H1 (cell line): ENCODE measurements around the gene ABHD16A. TPM values are rescaled to one million over a fixed set of nuclear protein-coding genes. Genes with fewer than 3 reads are reported as not detected.

Experiments used
- CTCF ChIA-PET: fragments of 300-600 bp; sonication (Branson Sonifier 250); formaldehyde crosslinking; loops from one replicate; lab custom pipeline; 2021; ENCODE audit not compliant: partially characterized antibody; lab: Charles Lee
- POLR2A ChIA-PET: fragments of 300-600 bp; sonication (Branson Sonifier 250); formaldehyde crosslinking; loops from one replicate; lab custom pipeline; 2021; ENCODE audit warnings: inconsistent platforms; ENCODE audit not compliant: partially characterized antibody; lab: Charles Lee
- DNase-seq, 2 experiments: peaks; one replicate each; pipeline versions ENCODE4 v3.0.0 to v3.0.0-alpha.2; 2010 to 2022; ENCODE audit warnings: low spot score in 2 of 2, low read depth in 1 of 2, mixed read lengths in 1 of 2
- FAIRE-seq: peaks from 2 replicates; lab custom pipeline; 2011; peaks lifted over from hg19 to GRCh38; lab: Jason Lieb, UNC
- H2AFZ ChIP-seq: 2 replicates; pipeline ENCODE4 v1.8.1; 2012; ENCODE audit warnings: low read length, inconsistent platforms
- H2AK5ac ChIP-seq: 2 replicates; pipeline ENCODE4 v1.6.1; 2013; ENCODE audit warnings: low read depth, low read length
- H2BK120ac ChIP-seq: replicated peaks from 2 replicates; pipeline ENCODE3; 2013; ENCODE audit warnings: low read depth, low read length, inconsistent platforms
- H2BK12ac ChIP-seq: 2 replicates; pipeline ENCODE4 v1.6.1; 2013; ENCODE audit warnings: low read depth, low read length
- H2BK15ac ChIP-seq: 2 replicates; pipeline ENCODE4 v1.6.1; 2013; ENCODE audit warnings: low read length
- H2BK20ac ChIP-seq: 2 replicates; pipeline ENCODE4 v1.6.1; 2013; ENCODE audit warnings: low read length
- H2BK5ac ChIP-seq: 2 replicates; pipeline ENCODE4 v1.6.1; 2013; ENCODE audit warnings: low read depth, low read length
- H3K14ac ChIP-seq: 2 replicates; pipeline ENCODE4 v1.6.1; 2013; ENCODE audit warnings: inconsistent platforms; ENCODE audit not compliant: insufficient read length
- H3K18ac ChIP-seq: 2 replicates; pipeline ENCODE4 v1.6.1; 2013; ENCODE audit warnings: low read length; ENCODE audit errors: extremely low read depth
- H3K23ac ChIP-seq: 2 replicates; pipeline ENCODE4 v1.6.1; 2013; ENCODE audit warnings: inconsistent platforms; ENCODE audit not compliant: insufficient read length
- H3K23me2 ChIP-seq: 2 replicates; pipeline ENCODE4 v1.6.1; 2013; ENCODE audit warnings: low read depth, low read length
- H3K27ac ChIP-seq: 2 replicates; pipeline ENCODE4 v1.6.1; 2011; ENCODE audit warnings: low read depth, low read length, inconsistent platforms
- H3K27me3 ChIP-seq, 4 experiments: replicated peaks in 1 of 4; 1 replicate in 1 of 4; 2 replicates in 3 of 4; pipeline versions ENCODE4 v1.6.1 to v1.8.1; 2011 to 2013; ENCODE audit warnings: low read length in 3 of 4, mild to moderate bottlenecking in 3 of 4, inconsistent platforms in 2 of 4, mixed read lengths in 2 of 4, moderate library complexity in 1 of 4; ENCODE audit not compliant: control insufficient read depth in 3 of 4, insufficient read depth in 3 of 4; ENCODE audit errors: extremely low read depth in 1 of 4
- H3K36me3 ChIP-seq, 4 experiments: 2 replicates each; pipeline versions ENCODE4 v1.6.1 to v1.8.1; 2011 to 2013; ENCODE audit warnings: mild to moderate bottlenecking in 4 of 4, low read length in 3 of 4, moderate library complexity in 2 of 4, control low read depth in 1 of 4, inconsistent platforms in 1 of 4; ENCODE audit not compliant: insufficient read depth in 4 of 4, control insufficient read depth in 2 of 4
- H3K4ac ChIP-seq: replicated peaks from 2 replicates; pipeline ENCODE3; 2013; ENCODE audit warnings: low read length, low read depth, mixed read lengths, inconsistent platforms; ENCODE audit not compliant: insufficient read length
- H3K4me1 ChIP-seq, 4 experiments: replicated peaks in 1 of 4; 1 replicate in 1 of 4; 2 replicates in 3 of 4; pipeline versions ENCODE4 v1.6.1 to v1.8.1; 2011 to 2013; ENCODE audit warnings: low read length in 3 of 4, inconsistent platforms in 2 of 4, mixed read lengths in 1 of 4; ENCODE audit not compliant: insufficient read depth in 4 of 4, control insufficient read depth in 3 of 4
- H3K4me2 ChIP-seq, 2 experiments: 2 replicates each; pipeline versions ENCODE4 v1.6.1 to v1.8.1; 2011 to 2013; ENCODE audit warnings: low read depth in 2 of 2, low read length in 2 of 2, control low read depth in 1 of 2, inconsistent platforms in 1 of 2, mild to moderate bottlenecking in 1 of 2; ENCODE audit not compliant: insufficient read depth in 1 of 2
- H3K4me3 ChIP-seq, 4 experiments: fragments of 200-600, 300-600 bp in 1 of 4; sonication (generic), shearing (Covaris generic), sonication (Bioruptor Twin) in 1 of 4; 2 replicates each; pipeline versions ENCODE4 v1.5.1 to v1.8.1; 2011 to 2016; ENCODE audit warnings: low read length in 4 of 4, low read depth in 3 of 4, control low read depth in 2 of 4, inconsistent platforms in 2 of 4, mild to moderate bottlenecking in 2 of 4, mixed read lengths in 1 of 4, moderate library complexity in 1 of 4; ENCODE audit not compliant: insufficient read depth in 2 of 4; ENCODE audit errors: extremely low read depth in 1 of 4
- H3K56ac ChIP-seq: replicated peaks from 2 replicates; pipeline ENCODE3; 2013; ENCODE audit warnings: low read depth, mild to moderate bottlenecking, mixed read lengths, low read length, inconsistent platforms; ENCODE audit not compliant: insufficient read length
- H3K79me1 ChIP-seq: 2 replicates; pipeline ENCODE4 v1.6.1; 2013; ENCODE audit warnings: low read depth, low read length, control low read depth
- H3K79me2 ChIP-seq, 2 experiments: 2 replicates each; pipeline versions ENCODE4 v1.6.1 to v1.8.1; 2012 to 2013; ENCODE audit warnings: low read length in 2 of 2, mild to moderate bottlenecking in 2 of 2, inconsistent platforms in 1 of 2; ENCODE audit not compliant: insufficient read depth in 2 of 2, control insufficient read depth in 1 of 2
- H3K9ac ChIP-seq, 4 experiments: replicated peaks in 1 of 4; 1 replicate in 1 of 4; 2 replicates in 3 of 4; pipeline versions ENCODE4 v1.6.1 to v1.8.1; 2011 to 2013; ENCODE audit warnings: low read depth in 3 of 4, low read length in 3 of 4, control low read depth in 2 of 4, mild to moderate bottlenecking in 2 of 4, moderate library complexity in 2 of 4, inconsistent platforms in 1 of 4; ENCODE audit errors: extremely low read depth in 1 of 4
- H3K9me3 ChIP-seq, 2 experiments: 2 replicates each; pipeline versions ENCODE4 v1.6.1 to v1.8.1; 2012 to 2013; ENCODE audit warnings: mild to moderate bottlenecking in 2 of 2, moderate library complexity in 2 of 2, control low read depth in 1 of 2, inconsistent platforms in 1 of 2, low read depth in 1 of 2, low read length in 1 of 2, mixed read lengths in 1 of 2; ENCODE audit not compliant: insufficient read depth in 2 of 2
- H4K20me1 ChIP-seq, 2 experiments: replicated peaks in 1 of 2; 2 replicates each; pipeline versions ENCODE3 to v1.8.1; 2011 to 2013; ENCODE audit warnings: inconsistent platforms in 2 of 2, low read length in 2 of 2, mild to moderate bottlenecking in 1 of 2; ENCODE audit not compliant: insufficient read depth in 2 of 2, control insufficient read depth in 1 of 2
- H4K5ac ChIP-seq: 2 replicates; pipeline ENCODE4 v1.6.1; 2013; ENCODE audit warnings: low read length, low read depth, mixed read lengths, inconsistent platforms; ENCODE audit not compliant: insufficient read length
- H4K8ac ChIP-seq: 2 replicates; pipeline ENCODE4 v1.8.0; 2013; ENCODE audit warnings: mild to moderate bottlenecking, moderate library complexity, low read length, inconsistent platforms; ENCODE audit not compliant: insufficient read depth; ENCODE audit errors: extremely low read depth
- H4K91ac ChIP-seq: replicated peaks from 2 replicates; pipeline ENCODE3; 2013; ENCODE audit warnings: low read length, mixed read lengths, inconsistent platforms; ENCODE audit not compliant: insufficient read length
- E2F6 ChIP-seq: IDR thresholded peaks from 2 replicates; pipeline ENCODE4 v1.6.1; 2012; ENCODE audit warnings: inconsistent platforms
- SP4 ChIP-seq: IDR thresholded peaks from 2 replicates; pipeline ENCODE4 v1.6.1; 2012; ENCODE audit warnings: low read length, inconsistent platforms
- WGBS, 2 experiments: shearing (Covaris generic) in 1 of 2; methylation state at CpG; one replicate each; pipeline versions ENCODE4 v1.1.6 to v1.1.7; 2013 to 2015; ENCODE audit warnings: low lambda C conversion rate in 2 of 2, mixed read lengths in 2 of 2, inconsistent platforms in 1 of 2, low coverage in 1 of 2, missing lambda C conversion rate in 1 of 2; ENCODE audit not compliant: insufficient replicate concordance in 2 of 2, insufficient coverage in 1 of 2, insufficient read length in 1 of 2; ENCODE audit errors: extremely low coverage in 1 of 2, missing lambda C conversion rate in 1 of 2; 5-methylcytosine and 5-hydroxymethylcytosine counted together
- polyA plus RNA-seq, 7 experiments: library from polyadenylated mRNA; depleted of rRNA in 3 of 7; stranded (reverse) in 5 of 7; unstranded in 2 of 7; fragments of >200 nt in 5 of 7; fragments of 200-250 nt in 2 of 7; gene quantifications; 1 replicate in 5 of 7; 2 replicates in 1 of 7; 4 replicates in 1 of 7; pipeline versions ENCODE4 v1.2.1 to v1.2.3, GENCODE V29; 2011 to 2013; ENCODE audit warnings: missing spikeins in 2 of 7, mixed read lengths in 2 of 7
- total RNA-seq: library from RNA; stranded (reverse); fragmentation: NEBNext Ultra II Directional; extraction: Animal tissue kit (Norgen Biotek cat#: 25700); gene quantifications from 2 replicates; pipeline ENCODE4 v1.2.1, GENCODE V29; 2021

ABHD16A gene
- total and polyA plus RNA-seq, 2 of the 8 experiments (the other 6 are each of a cell fraction or from before 2014, with no cell fraction given) = 32.9 to 40.2 TPM

GRCh38 chr6:31725502-31726350 is 22.6 kb upstream of the ABHD16A start:
- FAIRE-seq = no peak
- no peaks in the 10 kb centered on the region for H3K79me2 ChIP-seq
- H3K36me3 ChIP-seq = peaks cover 0 to 12% (median 12%) of the 10 kb centered on the region in 4 experiments; a peak in 6 of 8 replicates
- H3K27ac ChIP-seq = no peak overlapping the region
- H3K27me3 ChIP-seq = no peaks in the 10 kb centered on the region
- H3K4me1 ChIP-seq = peaks cover under 1 to 11% (median 7%) of the 10 kb centered on the region in 4 experiments
- no peak overlapping the region for H3K23ac ChIP-seq
- no peak overlapping the region for H2BK120ac ChIP-seq
- H2AK5ac ChIP-seq = no peak overlapping the region
- TF ChIP-seq E2F6 = no peak
- no peak for TF ChIP-seq SP4
- TF ChIP-seq, all 59 proteins: peak for 0
- H2BK20ac ChIP-seq = no peak overlapping the region
- ChIA-PET CTCF (interaction anchor here (0.7 to 8.9 kb wide), 5 partner anchors 12 to 66 kb away, joined by 3 to 89 read pairs (median 19); partner anchors contain the start of genes LY6G6D and MSH5), POLR2A (interaction anchor here (0.6 to 7.2 kb wide), 8 partner anchors 12 to 378 kb away, joined by 3 to 73 read pairs (median 4); partner anchors contain the start of genes CLIC1, CSNK2B, GPANK1 and HSPA1B)
- no peak overlapping the region for H3K4ac ChIP-seq
- H2BK12ac ChIP-seq = no peak overlapping the region
- H4K20me1 ChIP-seq = no peaks in the 10 kb centered on the region
- H3K9ac ChIP-seq = no peak overlapping the region
- H2AFZ ChIP-seq = no peak overlapping the region
- no peak overlapping the region for H2BK15ac ChIP-seq
- H3K56ac ChIP-seq = no peak overlapping the region
- no peak overlapping the region for H4K8ac ChIP-seq
- WGBS, 2 experiments = 91% methylated on average over 12 of the region's 12 CpGs; no CpG with 5 or more reads in 1 of the 2 experiments
- no peak overlapping the region for H4K91ac ChIP-seq
- H2BK5ac ChIP-seq = no peak overlapping the region
- H3K79me1 ChIP-seq = 0 out of 2 replicates have a peak, but pooled peaks cover 3% of the 10 kb centered on the region
- no peak overlapping the region for H3K14ac ChIP-seq
- H3K9me3 ChIP-seq = no peaks in the 10 kb centered on the region
- H4K5ac ChIP-seq = no peak overlapping the region
- no peak overlapping the region for H3K4me3 ChIP-seq
- H3K4me2 ChIP-seq = no peak overlapping the region
- H3K18ac ChIP-seq = no peak overlapping the region
- H3K23me2 ChIP-seq = peaks cover 2% of the 10 kb centered on the region; the same call in 1 of the 2 replicates
- DNase-seq = no peak
